T-helper 1 cell treated with Interleukin-12 subunit alpha and Interleukin-12 subunit beta and Interleukin-4 antibody, amounts not matched to agents 30 μg/mL and 1 μg/mL, for 36 hours (primary cell): ENCODE results near the gene ZBTB8B.

ENCODE experiments used
- H3K27ac Mint-ChIP-seq: one replicate; pipeline ENCODE4 v1.8.0; 2021; ENCODE audit warnings: mild to moderate bottlenecking, mixed read lengths
- H3K27me3 Mint-ChIP-seq: one replicate; pipeline ENCODE4 v1.8.0; 2021; ENCODE audit warnings: low read depth, mixed read lengths
- H3K36me3 Mint-ChIP-seq: one replicate; pipeline ENCODE4 v1.8.0; 2021; ENCODE audit warnings: low read depth, mixed read lengths
- H3K4me1 Mint-ChIP-seq: one replicate; pipeline ENCODE4 v1.8.0; 2021; ENCODE audit warnings: low read depth, mixed read lengths
- H3K4me3 Mint-ChIP-seq: one replicate; pipeline ENCODE4 v1.8.0; 2021; ENCODE audit warnings: mild to moderate bottlenecking, moderate library complexity, mixed read lengths
- H3K9me3 Mint-ChIP-seq: one replicate; pipeline ENCODE4 v1.8.0; 2021; ENCODE audit warnings: mixed read lengths

The ZBTB8B gene

DNA sequence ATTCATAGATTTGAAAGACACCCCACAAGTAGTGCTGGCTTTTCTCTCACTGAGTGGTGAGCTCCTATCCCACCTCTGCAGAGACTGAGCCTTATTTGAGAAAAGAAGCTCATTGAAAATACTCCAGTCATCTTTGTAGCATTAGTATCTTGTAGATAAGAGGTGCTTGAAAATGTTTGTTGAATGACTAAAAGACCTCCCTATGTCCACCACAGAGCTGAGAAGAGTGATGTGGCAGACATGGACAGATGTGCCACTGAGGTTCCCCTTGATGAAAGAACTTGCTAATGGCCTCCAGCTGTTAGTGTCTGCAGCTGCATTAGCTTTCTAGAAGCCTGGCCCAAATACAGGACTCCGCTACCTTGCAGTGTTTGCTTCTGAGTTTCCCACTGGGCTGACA is 45.1 kb downstream of the ZBTB8B start:
- H3K27ac Mint-ChIP-seq: no peak overlapping the region

More for the DNA sequence above, 45.1 kb downstream of the ZBTB8B start:
- no peak overlapping the region for H3K4me3 Mint-ChIP-seq
- H3K4me1 Mint-ChIP-seq: no peaks in the 10 kb centered on the region
- H3K36me3 Mint-ChIP-seq: no peaks in the 10 kb centered on the region
- H3K27me3 Mint-ChIP-seq: peaks cover 24% of the 10 kb centered on the region
- H3K9me3 Mint-ChIP-seq: no peaks in the 10 kb centered on the region
